GM10248 (cell line): ENCODE data around the gene CRPPA.
"Not testable (repeated sequence)": the region's sequence is repeated elsewhere in the genome, so short reads cannot be mapped to it uniquely, and the experiment has no call there.

Source experiments
- CTCF ChIA-PET: fragments of 300-600 bp; sonication (Branson Sonifier 250); formaldehyde crosslinking; extraction: SDS; loops from one replicate; lab custom pipeline; 2021; ENCODE audit warnings: antibody characterized with exemption; lab: Yijun Ruan, JAX
- POLR2A ChIA-PET: fragments of 350-650 bp; sonication (Branson Sonifier 250); formaldehyde crosslinking; extraction: SDS; loops from one replicate; lab custom pipeline; 2020; ENCODE audit warnings: antibody characterized with exemption; lab: Yijun Ruan, JAX
- DNase-seq: peaks from one replicate; pipeline ENCODE4 v3.0.0; 2012; ENCODE audit errors: extremely low spot score
- CTCF ChIP-seq: IDR thresholded peaks from 2 replicates; pipeline ENCODE4 v1.5.1; 2012; ENCODE audit warnings: mild to moderate bottlenecking, low read depth; ENCODE audit errors: extremely low read depth, missing control alignments, control extremely low read depth

The CRPPA gene

GRCh38 chr7:16460789-16461493 is 39.6 kb upstream of the CRPPA start:
- ChIA-PET CTCF (interaction anchor here (2.4 kb wide), 1 partner anchor 9 kb away, joined by 12 read pairs; no protein-coding TSS in a partner anchor), POLR2A (no interaction called here)
- DNase-seq = no peak
- no peak for TF ChIP-seq CTCF

DNA sequence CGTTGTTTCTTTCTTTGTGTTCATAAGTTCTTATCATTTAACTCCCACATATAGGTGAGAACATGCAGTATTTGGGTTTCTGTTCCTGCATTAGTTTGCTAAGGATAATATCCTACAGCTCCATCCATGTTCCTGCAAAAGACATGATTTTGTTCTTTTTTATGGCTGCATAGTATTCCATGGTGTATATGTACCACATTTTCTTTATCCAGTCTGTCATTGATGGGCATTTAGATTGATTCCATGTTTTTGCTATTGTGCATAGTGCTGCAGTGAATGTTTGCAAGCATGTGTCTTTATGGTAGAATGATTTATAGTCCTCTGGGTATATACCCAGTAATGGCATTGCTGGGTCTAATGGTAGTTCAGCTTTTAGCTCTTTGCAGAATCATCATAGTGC is 35.0 kb upstream of the CRPPA start:
- POLR2A ChIA-PET, DNase-seq: not testable (repeated sequence)
- CTCF ChIA-PET = interaction anchor here (1.4 to 1.6 kb wide), 2 partner anchors 9 to 110 kb away, joined by 3 to 5 read pairs; partner anchors contain the start of gene SOSTDC1

- no peak for DNase-seq
- CTCF ChIA-PET = interaction anchor here (1.4 to 1.6 kb wide), 2 partner anchors 10 to 111 kb away, joined by 3 to 5 read pairs; partner anchors contain the start of gene SOSTDC1
- POLR2A ChIA-PET = no interaction called here
- no peak for TF ChIP-seq CTCF
Measured at GRCh38 chr7:16455591-16455990, 34.3 kb upstream of the CRPPA start.

GRCh38 chr7:16450366-16450765 is 29.0 kb upstream of the CRPPA start:
- ChIA-PET CTCF (interaction anchor here (1.6 kb wide), 1 partner anchor 37 kb away, joined by 3 read pairs; no protein-coding TSS in a partner anchor), POLR2A (no interaction called here)
- TF ChIP-seq CTCF = no peak
- no peak for DNase-seq

DNA sequence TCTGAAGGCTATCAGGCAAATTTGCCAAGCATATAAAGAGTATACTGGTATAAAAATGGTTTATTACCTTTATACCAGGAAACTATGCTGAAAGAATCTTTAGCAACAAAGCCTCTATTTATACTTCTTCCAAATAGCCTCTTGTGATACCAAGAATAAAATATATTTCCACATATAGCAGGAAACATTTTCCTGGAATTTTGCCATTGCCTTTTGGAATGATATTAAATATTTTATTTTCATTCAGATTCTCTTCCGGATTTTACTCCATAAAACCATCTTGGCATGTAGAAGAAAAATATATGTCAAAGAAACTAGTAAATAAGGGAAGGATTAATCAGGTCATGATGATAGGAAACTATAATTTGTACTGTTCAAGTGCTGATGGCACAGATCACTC is 26.5 kb upstream of the CRPPA start:
- DNase-seq = no peak
- CTCF ChIA-PET = interaction anchor here (1.3 kb wide), 1 partner anchor 11 kb away, joined by 4 read pairs; no protein-coding TSS in a partner anchor
- no peak for TF ChIP-seq CTCF
- POLR2A ChIA-PET = no interaction called here

GRCh38 chr7:16446508-16446907 is 25.2 kb upstream of the CRPPA start:
- TF ChIP-seq CTCF = no peak
- POLR2A ChIA-PET = no interaction called here
- DNase-seq = no peak
- CTCF ChIA-PET = interaction anchor here (1.3 kb wide), 1 partner anchor 10 kb away, joined by 4 read pairs; no protein-coding TSS in a partner anchor

GRCh38 chr7:16443871-16444270 is 22.5 kb upstream of the CRPPA start:
- CTCF ChIA-PET = interaction anchor here (1.4 kb wide), 1 partner anchor 8 kb away, joined by 3 read pairs; no protein-coding TSS in a partner anchor
- POLR2A ChIA-PET, DNase-seq: not testable (repeated sequence)
